GM21825 (cell line): Measurements from ENCODE around the gene IAH1.

Experiments
- ATAC-seq: cut with Tn5 transposase; IDR thresholded peaks from one replicate; pipeline ENCODE4 v1.9.1; 2021; ENCODE audit warnings: mild to moderate bottlenecking, moderate library complexity; ENCODE audit not compliant: unreplicated experiment

IAH1 gene

GRCh38 chr2:9527995-9528787, 53.8 kb downstream of the IAH1 start:
- ATAC-seq = no peak

- no peak for ATAC-seq
Measured at GRCh38 chr2:9532421-9532820, 58.1 kb downstream of the IAH1 start.

DNA sequence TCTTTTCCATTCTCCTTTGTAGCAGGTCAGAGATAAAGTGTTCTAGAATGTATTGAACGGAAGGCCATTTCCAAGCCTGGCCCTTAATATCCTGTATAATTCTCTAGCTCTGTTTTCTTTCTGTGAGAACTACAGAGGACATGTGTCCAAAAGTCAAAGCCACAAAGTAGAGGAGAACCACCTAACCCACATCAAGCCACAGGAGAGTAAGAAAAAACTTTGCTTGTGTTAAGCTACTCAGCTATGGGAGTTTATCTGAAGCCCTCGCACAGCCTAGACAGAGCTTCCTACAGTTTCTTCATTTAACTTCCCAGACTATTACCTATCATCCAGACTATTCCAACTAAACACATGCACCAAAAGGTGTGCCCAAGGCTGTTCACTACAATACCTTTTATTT, 59.3 kb downstream of the IAH1 start:
- no peak for ATAC-seq

GRCh38 chr2:9535177-9535576, 60.8 kb downstream of the IAH1 start:
- ATAC-seq = no peak

DNA sequence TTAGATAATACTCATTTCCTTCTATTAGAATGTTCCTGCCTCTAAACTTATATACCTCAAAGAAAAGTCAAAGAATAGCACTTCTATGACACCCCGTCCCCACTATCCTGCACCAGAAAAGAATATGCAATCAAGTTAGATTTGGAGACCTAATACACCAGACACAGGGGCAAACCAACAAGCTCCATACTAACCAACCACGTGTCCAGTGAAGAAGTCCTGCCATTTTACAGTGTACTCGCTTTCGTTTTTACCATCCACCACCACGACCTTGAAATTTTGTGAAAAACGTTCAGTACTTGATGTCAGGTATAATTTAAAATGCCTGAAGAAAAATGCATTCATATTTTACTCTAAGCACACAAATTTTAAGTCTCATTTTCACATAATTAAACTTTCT, 62.2 kb downstream of the IAH1 start:
- no peak for ATAC-seq

- no peak for ATAC-seq
Measured at GRCh38 chr2:9538000-9538507, 63.7 kb downstream of the IAH1 start.
